Measurements from ENCODE around the gene MKNK1.

DNA sequence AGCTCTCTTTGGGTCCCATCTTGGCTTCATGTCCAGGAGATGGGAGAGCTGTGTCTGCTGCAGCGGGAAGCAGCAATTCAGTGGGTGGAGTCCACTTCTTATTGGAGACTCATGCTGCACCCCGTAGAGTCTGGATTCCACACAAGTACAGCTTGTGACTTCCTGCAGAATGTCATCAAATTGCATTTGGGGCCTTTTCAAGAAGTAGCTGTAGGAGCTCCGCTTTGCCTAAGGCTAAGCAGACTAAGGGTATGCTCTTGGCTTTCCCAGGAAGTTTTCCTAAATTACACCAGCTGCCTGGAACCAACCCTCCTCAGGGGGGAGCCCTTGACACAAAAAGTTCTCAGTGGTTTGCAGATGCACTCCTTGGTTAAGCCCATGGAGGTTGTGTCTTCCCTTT, 18.3 kb upstream of the MKNK1 start:
- TF ChIP-seq SCRT2 (tag by site-specific recombination; IDR thresholded peaks at IDR 0.05) (no peak), SETDB1 (IDR thresholded peaks at IDR 0.05; ENCODE audit: insufficient read length, low read length) (no peak), SP3 (tag by site-specific recombination; IDR thresholded peaks at IDR 0.05) (no peak), ZNF341 (tag by site-specific recombination; IDR thresholded peaks at IDR 0.05; ENCODE audit: low read depth) (no peak), ZNF138 (tag by site-specific recombination; IDR thresholded peaks at IDR 0.05; ENCODE audit: borderline replicate concordance) (no peak), ZNF274 (IDR thresholded peaks at IDR 0.05; ENCODE audit: low read length) (no peak), ZNF274 (tag by site-specific recombination; IDR thresholded peaks at IDR 0.05; ENCODE audit: borderline replicate concordance) (no peak)
- TF ChIP-seq, protein P1, sequence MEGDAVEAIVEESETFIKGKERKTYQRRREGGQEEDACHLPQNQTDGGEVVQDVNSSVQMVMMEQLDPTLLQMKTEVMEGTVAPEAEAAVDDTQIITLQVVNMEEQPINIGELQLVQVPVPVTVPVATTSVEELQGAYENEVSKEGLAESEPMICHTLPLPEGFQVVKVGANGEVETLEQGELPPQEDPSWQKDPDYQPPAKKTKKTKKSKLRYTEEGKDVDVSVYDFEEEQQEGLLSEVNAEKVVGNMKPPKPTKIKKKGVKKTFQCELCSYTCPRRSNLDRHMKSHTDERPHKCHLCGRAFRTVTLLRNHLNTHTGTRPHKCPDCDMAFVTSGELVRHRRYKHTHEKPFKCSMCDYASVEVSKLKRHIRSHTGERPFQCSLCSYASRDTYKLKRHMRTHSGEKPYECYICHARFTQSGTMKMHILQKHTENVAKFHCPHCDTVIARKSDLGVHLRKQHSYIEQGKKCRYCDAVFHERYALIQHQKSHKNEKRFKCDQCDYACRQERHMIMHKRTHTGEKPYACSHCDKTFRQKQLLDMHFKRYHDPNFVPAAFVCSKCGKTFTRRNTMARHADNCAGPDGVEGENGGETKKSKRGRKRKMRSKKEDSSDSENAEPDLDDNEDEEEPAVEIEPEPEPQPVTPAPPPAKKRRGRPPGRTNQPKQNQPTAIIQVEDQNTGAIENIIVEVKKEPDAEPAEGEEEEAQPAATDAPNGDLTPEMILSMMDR (tag by site-specific recombination; IDR thresholded peaks at IDR 0.05): peak; percentile 74
- TF ChIP-seq, protein P2, sequence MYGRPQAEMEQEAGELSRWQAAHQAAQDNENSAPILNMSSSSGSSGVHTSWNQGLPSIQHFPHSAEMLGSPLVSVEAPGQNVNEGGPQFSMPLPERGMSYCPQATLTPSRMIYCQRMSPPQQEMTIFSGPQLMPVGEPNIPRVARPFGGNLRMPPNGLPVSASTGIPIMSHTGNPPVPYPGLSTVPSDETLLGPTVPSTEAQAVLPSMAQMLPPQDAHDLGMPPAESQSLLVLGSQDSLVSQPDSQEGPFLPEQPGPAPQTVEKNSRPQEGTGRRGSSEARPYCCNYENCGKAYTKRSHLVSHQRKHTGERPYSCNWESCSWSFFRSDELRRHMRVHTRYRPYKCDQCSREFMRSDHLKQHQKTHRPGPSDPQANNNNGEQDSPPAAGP (tag by site-specific recombination; IDR thresholded peaks at IDR 0.05): 0 out of 2 replicates have a peak, but pooled peaks have one; percentile 6
- TF ChIP-seq, protein P3, sequence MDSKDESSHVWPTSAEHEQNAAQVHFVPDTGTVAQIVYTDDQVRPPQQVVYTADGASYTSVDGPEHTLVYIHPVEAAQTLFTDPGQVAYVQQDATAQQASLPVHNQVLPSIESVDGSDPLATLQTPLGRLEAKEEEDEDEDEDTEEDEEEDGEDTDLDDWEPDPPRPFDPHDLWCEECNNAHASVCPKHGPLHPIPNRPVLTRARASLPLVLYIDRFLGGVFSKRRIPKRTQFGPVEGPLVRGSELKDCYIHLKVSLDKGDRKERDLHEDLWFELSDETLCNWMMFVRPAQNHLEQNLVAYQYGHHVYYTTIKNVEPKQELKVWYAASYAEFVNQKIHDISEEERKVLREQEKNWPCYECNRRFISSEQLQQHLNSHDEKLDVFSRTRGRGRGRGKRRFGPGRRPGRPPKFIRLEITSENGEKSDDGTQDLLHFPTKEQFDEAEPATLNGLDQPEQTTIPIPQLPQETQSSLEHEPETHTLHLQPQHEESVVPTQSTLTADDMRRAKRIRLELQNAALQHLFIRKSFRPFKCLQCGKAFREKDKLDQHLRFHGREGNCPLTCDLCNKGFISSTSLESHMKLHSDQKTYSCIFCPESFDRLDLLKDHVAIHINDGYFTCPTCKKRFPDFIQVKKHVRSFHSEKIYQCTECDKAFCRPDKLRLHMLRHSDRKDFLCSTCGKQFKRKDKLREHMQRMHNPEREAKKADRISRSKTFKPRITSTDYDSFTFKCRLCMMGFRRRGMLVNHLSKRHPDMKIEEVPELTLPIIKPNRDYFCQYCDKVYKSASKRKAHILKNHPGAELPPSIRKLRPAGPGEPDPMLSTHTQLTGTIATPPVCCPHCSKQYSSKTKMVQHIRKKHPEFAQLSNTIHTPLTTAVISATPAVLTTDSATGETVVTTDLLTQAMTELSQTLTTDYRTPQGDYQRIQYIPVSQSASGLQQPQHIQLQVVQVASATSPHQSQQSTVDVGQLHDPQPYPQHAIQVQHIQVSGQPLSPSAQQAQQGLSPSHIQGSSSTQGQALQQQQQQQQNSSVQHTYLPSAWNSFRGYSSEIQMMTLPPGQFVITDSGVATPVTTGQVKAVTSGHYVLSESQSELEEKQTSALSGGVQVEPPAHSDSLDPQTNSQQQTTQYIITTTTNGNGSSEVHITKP (tag by site-specific recombination; IDR thresholded peaks at IDR 0.05): no peak; the same call in 1 of the 2 replicates

All from HEK293 (cell line).